Trophoblast cell (in vitro differentiated cells and primary cell): ENCODE measurements around the gene KRT6C.

ENCODE experiments used
- DNase-seq, 2 donors: peaks; one replicate each; pipeline ENCODE4 v3.0.0-alpha.2; 2016
- H2AFZ ChIP-seq: 2 replicates; pipeline ENCODE4 v1.6.1; 2013; ENCODE audit warnings: low read length, moderate library complexity, mild to moderate bottlenecking; ENCODE audit not compliant: insufficient read depth, poor library complexity
- H2AK5ac ChIP-seq: 2 replicates; pipeline ENCODE4 v1.6.1; 2013; ENCODE audit warnings: mild to moderate bottlenecking, low read length
- H2BK120ac ChIP-seq: 2 replicates; pipeline ENCODE4 v1.6.1; 2013; ENCODE audit warnings: low read length, mild to moderate bottlenecking, moderate library complexity; ENCODE audit not compliant: insufficient read depth, poor library complexity
- H2BK12ac ChIP-seq: 2 replicates; pipeline ENCODE4 v1.6.1; 2013; ENCODE audit warnings: mild to moderate bottlenecking, low read length, moderate library complexity
- H2BK5ac ChIP-seq: 2 replicates; pipeline ENCODE4 v1.6.1; 2013; ENCODE audit warnings: low read length, low read depth, moderate library complexity, mild to moderate bottlenecking; ENCODE audit not compliant: poor library complexity
- H3K14ac ChIP-seq: 2 replicates; pipeline ENCODE4 v1.6.1; 2013; ENCODE audit warnings: mild to moderate bottlenecking, low read length
- H3K18ac ChIP-seq: 2 replicates; pipeline ENCODE4 v1.6.1; 2013; ENCODE audit warnings: mild to moderate bottlenecking, low read length
- H3K23ac ChIP-seq: 2 replicates; pipeline ENCODE4 v1.6.1; 2013; ENCODE audit warnings: low read length
- H3K27ac ChIP-seq: 2 replicates; pipeline ENCODE4 v1.5.1; 2013; ENCODE audit warnings: low read depth, mild to moderate bottlenecking, inconsistent platforms, low read length, moderate library complexity
- H3K27me3 ChIP-seq: 2 replicates; pipeline ENCODE4 v1.6.1; 2013; ENCODE audit warnings: inconsistent platforms, mild to moderate bottlenecking, low read length, moderate library complexity; ENCODE audit not compliant: insufficient read depth
- H3K36me3 ChIP-seq, 2 experiments: 1 replicate in 1 of 2; 2 replicates in 1 of 2; pipeline ENCODE4 v1.6.1; 2013; ENCODE audit warnings: low read length in 2 of 2, mild to moderate bottlenecking in 2 of 2, moderate library complexity in 1 of 2; ENCODE audit not compliant: insufficient read depth in 2 of 2, control insufficient read depth in 1 of 2
- H3K4ac ChIP-seq: 2 replicates; pipeline ENCODE4 v1.6.1; 2013; ENCODE audit warnings: low read depth, mild to moderate bottlenecking, low read length, moderate library complexity
- H3K4me1 ChIP-seq, 2 experiments: 1 replicate in 1 of 2; 2 replicates in 1 of 2; pipeline ENCODE4 v1.6.1; 2013; ENCODE audit warnings: low read length in 2 of 2, mild to moderate bottlenecking in 2 of 2, moderate library complexity in 1 of 2; ENCODE audit not compliant: insufficient read depth in 2 of 2, control insufficient read depth in 1 of 2
- H3K4me2 ChIP-seq: 2 replicates; pipeline ENCODE4 v1.6.1; 2013; ENCODE audit warnings: inconsistent platforms, mild to moderate bottlenecking, low read length, moderate library complexity
- H3K4me3 ChIP-seq: 2 replicates; pipeline ENCODE4 v1.5.1; 2013; ENCODE audit warnings: mild to moderate bottlenecking, low read depth, low read length, inconsistent platforms
- H3K79me1 ChIP-seq: one replicate; pipeline ENCODE4 v1.6.1; 2013; ENCODE audit warnings: low read length
- H3K79me2 ChIP-seq: 2 replicates; pipeline ENCODE4 v1.6.1; 2013; ENCODE audit warnings: low read length, mild to moderate bottlenecking; ENCODE audit not compliant: control insufficient read depth, insufficient read depth, poor library complexity
- H3K9ac ChIP-seq: 2 replicates; pipeline ENCODE4 v1.6.1; 2013; ENCODE audit warnings: mild to moderate bottlenecking, low read length
- H3K9me3 ChIP-seq: 2 replicates; pipeline ENCODE4 v1.6.1; 2013; ENCODE audit warnings: low read depth, mild to moderate bottlenecking, control low read depth, inconsistent platforms, low read length; ENCODE audit not compliant: insufficient read depth
- H4K12ac ChIP-seq: 2 replicates; pipeline ENCODE4 v1.6.1; 2013; ENCODE audit warnings: low read depth, mild to moderate bottlenecking, low read length, moderate library complexity
- H4K8ac ChIP-seq: 2 replicates; pipeline ENCODE4 v1.6.1; 2013; ENCODE audit warnings: low read depth, mild to moderate bottlenecking, low read length, moderate library complexity
- H4K91ac ChIP-seq: one replicate; pipeline ENCODE4 v1.6.1; 2013; ENCODE audit warnings: low read depth, mild to moderate bottlenecking, low read length, moderate library complexity
- WGBS: extraction: QIAGEN DNeasy Blood & Tissue Kit; methylation state at CpG from one replicate; pipeline ENCODE4 v1.1.7; 2013; ENCODE audit warnings: missing lambda C conversion rate; ENCODE audit not compliant: insufficient read length, insufficient coverage; ENCODE audit errors: extremely low coverage; 5-methylcytosine and 5-hydroxymethylcytosine counted together

The KRT6C gene

GRCh38 chr12:52439845-52440244 is 33.8 kb downstream of the KRT6C start:
- peak overlapping the region; percentile 59 for H4K8ac ChIP-seq
- DNase-seq, result no peak
- no peak overlapping the region for H3K4me3 ChIP-seq
- H3K23ac ChIP-seq, result no peak overlapping the region
- H3K79me2 ChIP-seq, result peaks cover 2% of the 10 kb centered on the region
- H4K12ac ChIP-seq, result no peak overlapping the region
- no peaks in the 10 kb centered on the region for H3K36me3 ChIP-seq
- H3K9ac ChIP-seq, result no peak overlapping the region
- H3K4ac ChIP-seq, result peak overlapping the region; percentile 0
- H2BK5ac ChIP-seq, result peak overlapping the region; percentile 65
- peak overlapping the region; percentile 81 for H2BK12ac ChIP-seq
- no CpG with 5 or more reads among the region's 2 CpGs for WGBS
- H3K27ac ChIP-seq, result peak overlapping the region; percentile 85
- peak overlapping the region; percentile 92 for H4K91ac ChIP-seq
- H2BK120ac ChIP-seq, result peak overlapping the region; percentile 82
- peak overlapping the region; percentile 10 for H3K18ac ChIP-seq
- peak overlapping the region; percentile 17 for H2AK5ac ChIP-seq
- peaks cover 48% of the 10 kb centered on the region for H3K79me1 ChIP-seq
- no peak overlapping the region for H2AFZ ChIP-seq
- H3K9me3 ChIP-seq, result peaks cover 2% of the 10 kb centered on the region
- no peak overlapping the region for H3K4me2 ChIP-seq
- H3K27me3 ChIP-seq, result no peaks in the 10 kb centered on the region
- H3K4me1 ChIP-seq, result peaks cover 37 to 56% of the 10 kb centered on the region in 2 experiments
- peak overlapping the region; percentile 65 for H3K14ac ChIP-seq

DNA sequence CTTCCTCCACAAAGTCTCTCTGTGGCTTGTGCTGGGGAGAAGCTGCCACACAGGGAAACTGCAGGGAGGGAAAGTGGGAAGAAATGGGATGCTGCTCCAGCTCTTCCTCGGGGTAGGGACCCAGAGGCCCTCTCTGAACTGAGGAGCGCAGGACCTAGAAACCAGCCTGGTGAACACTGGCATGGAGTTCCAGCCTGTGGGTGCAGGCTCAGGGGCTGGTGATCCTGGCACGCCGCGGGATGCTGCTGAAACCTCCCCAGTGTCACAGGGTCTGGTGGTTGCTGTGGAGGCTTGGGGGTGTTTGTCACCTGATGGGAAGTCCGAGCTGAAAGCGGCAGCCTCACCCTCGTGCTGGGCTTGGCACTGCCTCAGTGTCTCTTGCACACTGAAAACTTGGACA is 34.2 kb downstream of the KRT6C start:
- H3K18ac ChIP-seq, result peak overlapping the region; percentile 12
- no peak overlapping the region for H3K4me2 ChIP-seq
- no peak overlapping the region for H2AFZ ChIP-seq
- H2AK5ac ChIP-seq, result peak overlapping the region; percentile 49
- H4K91ac ChIP-seq, result peak overlapping the region; percentile 92
- no peak overlapping the region for H2BK5ac ChIP-seq
- H4K12ac ChIP-seq, result no peak overlapping the region
- H3K4ac ChIP-seq, result no peak overlapping the region
- H3K27me3 ChIP-seq, result no peaks in the 10 kb centered on the region
- peak overlapping the region; percentile 37 for H2BK12ac ChIP-seq
- H3K14ac ChIP-seq, result peak overlapping the region; percentile 65
- no peak for DNase-seq
- no peak overlapping the region for H4K8ac ChIP-seq
- peaks cover 2% of the 10 kb centered on the region for H3K79me2 ChIP-seq
- peaks cover 51% of the 10 kb centered on the region for H3K79me1 ChIP-seq
- peak overlapping the region; percentile 82 for H2BK120ac ChIP-seq
- H3K4me1 ChIP-seq, result peaks cover 37 to 56% of the 10 kb centered on the region in 2 experiments
- no peak overlapping the region for H3K27ac ChIP-seq
- H3K9me3 ChIP-seq, result peaks cover 2% of the 10 kb centered on the region
- WGBS, result no CpG with 5 or more reads among the region's 8 CpGs
- H3K9ac ChIP-seq, result no peak overlapping the region
- no peak overlapping the region for H3K4me3 ChIP-seq
- no peak overlapping the region for H3K23ac ChIP-seq
- H3K36me3 ChIP-seq, result no peaks in the 10 kb centered on the region

DNA sequence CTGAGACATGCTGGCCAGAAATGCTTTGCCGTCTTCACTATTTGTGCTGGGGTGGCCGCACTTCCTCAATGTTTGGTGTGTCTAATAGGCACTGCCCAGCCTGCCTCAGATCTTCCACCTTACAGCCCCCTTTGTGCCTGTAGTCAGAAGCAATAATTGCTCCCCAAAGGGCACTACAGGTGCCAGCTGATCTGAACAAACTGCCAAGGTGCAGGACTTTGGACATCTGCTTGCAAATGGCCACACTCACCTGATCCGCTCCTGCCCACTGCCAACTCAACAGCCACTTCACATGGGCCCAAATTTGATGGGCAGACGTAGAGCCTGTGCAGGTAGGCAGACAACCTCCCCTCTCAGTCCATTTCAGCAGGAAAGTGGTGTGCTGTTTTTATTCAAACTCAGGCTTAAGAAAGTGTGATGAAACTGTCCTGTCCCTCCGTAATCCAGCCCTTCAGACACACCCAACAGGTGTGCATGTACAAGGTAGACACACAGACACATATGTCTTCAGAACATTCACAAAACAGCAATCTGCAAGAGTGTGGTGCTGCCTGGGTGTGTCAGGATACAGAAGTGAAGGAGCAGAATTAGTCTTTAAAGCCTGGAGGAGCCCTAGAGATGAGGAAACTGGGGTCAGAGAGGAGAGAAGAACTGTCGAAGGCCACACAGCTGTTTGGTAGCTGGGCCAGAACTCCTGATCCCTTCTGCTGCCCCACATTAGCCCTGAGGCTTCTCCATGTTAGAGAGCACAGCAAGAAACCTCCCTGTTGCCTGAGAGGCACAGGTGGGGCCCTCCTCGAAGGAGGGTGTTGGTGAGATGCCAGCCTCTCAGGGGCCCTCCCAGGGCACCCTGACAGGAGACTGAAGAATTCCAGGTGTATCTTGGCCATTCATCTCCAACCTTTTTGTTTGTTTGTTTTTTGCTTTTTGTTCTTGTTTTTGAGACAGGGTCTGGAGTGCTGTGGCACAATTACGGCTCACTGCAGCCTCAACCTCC is 35.0 kb downstream of the KRT6C start:
- H3K14ac ChIP-seq, result peak overlapping the region; percentile 65
- peaks cover 2% of the 10 kb centered on the region for H3K79me2 ChIP-seq
- H3K36me3 ChIP-seq, result no peaks in the 10 kb centered on the region
- no peaks in the 10 kb centered on the region for H3K27me3 ChIP-seq
- peak overlapping the region; percentile 82 for H2BK120ac ChIP-seq
- H3K4me2 ChIP-seq, result no peak overlapping the region
- WGBS, result no CpG with 5 or more reads among the region's 8 CpGs
- H4K12ac ChIP-seq, result no peak overlapping the region
- H3K18ac ChIP-seq, result peak overlapping the region; percentile 32
- peaks cover 51% of the 10 kb centered on the region for H3K79me1 ChIP-seq
- peaks cover 37 to 54% of the 10 kb centered on the region in 2 experiments for H3K4me1 ChIP-seq
- H3K4me3 ChIP-seq, result no peak overlapping the region
- H3K9me3 ChIP-seq, result no peaks in the 10 kb centered on the region
- H3K23ac ChIP-seq, result no peak overlapping the region
- no peak overlapping the region for H3K4ac ChIP-seq
- peak overlapping the region; percentile 27 for H2BK5ac ChIP-seq
- no peak overlapping the region for H2AFZ ChIP-seq
- peak overlapping the region; percentile 49 for H2AK5ac ChIP-seq
- H2BK12ac ChIP-seq, result peak overlapping the region; percentile 37
- no peak overlapping the region for H3K9ac ChIP-seq
- peak overlapping the region; percentile 92 for H4K91ac ChIP-seq
- no peak overlapping the region for H3K27ac ChIP-seq
- no peak for DNase-seq
- no peak overlapping the region for H4K8ac ChIP-seq

- Histone ChIP-seq H3K27me3 (no peaks in the 10 kb centered on the region), H3K9ac (no peak overlapping the region), H3K4me3 (no peak overlapping the region), H3K79me1 (peaks cover 51% of the 10 kb centered on the region), H2BK120ac (peak overlapping the region; percentile 94), H2AFZ (no peak overlapping the region), H2BK5ac (peak overlapping the region; percentile 72), H3K18ac (peak overlapping the region; percentile 61), H3K79me2 (peaks cover 2% of the 10 kb centered on the region), H3K4me2 (no peak overlapping the region), H3K4ac (peak overlapping the region; percentile 43), H2BK12ac (peak overlapping the region; percentile 76), H4K91ac (peak overlapping the region; percentile 92), H4K12ac (no peak overlapping the region), H3K27ac (peak overlapping the region; percentile 83), H3K4me1 (peaks cover 37 to 50% of the 10 kb centered on the region in 2 experiments), H3K23ac (no peak overlapping the region), H2AK5ac (peak overlapping the region; percentile 81), H4K8ac (peak overlapping the region; percentile 32), H3K36me3 (no peaks in the 10 kb centered on the region), H3K9me3 (no peaks in the 10 kb centered on the region), H3K14ac (peak overlapping the region; percentile 86)
- DNase-seq, result no peak
- no CpG with 5 or more reads among the region's 9 CpGs for WGBS
Measured at GRCh38 chr12:52437508-52437907, 36.1 kb downstream of the KRT6C start.
